ENCODE results near the gene CCDC33.

DNA sequence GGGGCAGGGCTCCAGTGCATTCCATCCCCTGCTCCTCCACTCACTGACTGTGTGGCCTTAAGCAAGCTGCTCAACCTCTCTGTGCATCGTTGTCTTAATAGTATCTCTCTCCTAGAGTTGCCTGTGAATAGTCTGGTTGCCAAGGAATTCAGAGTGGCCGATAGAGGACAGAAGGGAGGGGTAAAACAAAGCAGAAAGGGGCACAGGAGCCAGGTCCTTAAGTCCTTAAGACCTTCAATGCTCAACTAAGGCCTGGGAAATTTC, 145.0 kb downstream of the CCDC33 start:
- TF ChIP-seq, protein P1, sequence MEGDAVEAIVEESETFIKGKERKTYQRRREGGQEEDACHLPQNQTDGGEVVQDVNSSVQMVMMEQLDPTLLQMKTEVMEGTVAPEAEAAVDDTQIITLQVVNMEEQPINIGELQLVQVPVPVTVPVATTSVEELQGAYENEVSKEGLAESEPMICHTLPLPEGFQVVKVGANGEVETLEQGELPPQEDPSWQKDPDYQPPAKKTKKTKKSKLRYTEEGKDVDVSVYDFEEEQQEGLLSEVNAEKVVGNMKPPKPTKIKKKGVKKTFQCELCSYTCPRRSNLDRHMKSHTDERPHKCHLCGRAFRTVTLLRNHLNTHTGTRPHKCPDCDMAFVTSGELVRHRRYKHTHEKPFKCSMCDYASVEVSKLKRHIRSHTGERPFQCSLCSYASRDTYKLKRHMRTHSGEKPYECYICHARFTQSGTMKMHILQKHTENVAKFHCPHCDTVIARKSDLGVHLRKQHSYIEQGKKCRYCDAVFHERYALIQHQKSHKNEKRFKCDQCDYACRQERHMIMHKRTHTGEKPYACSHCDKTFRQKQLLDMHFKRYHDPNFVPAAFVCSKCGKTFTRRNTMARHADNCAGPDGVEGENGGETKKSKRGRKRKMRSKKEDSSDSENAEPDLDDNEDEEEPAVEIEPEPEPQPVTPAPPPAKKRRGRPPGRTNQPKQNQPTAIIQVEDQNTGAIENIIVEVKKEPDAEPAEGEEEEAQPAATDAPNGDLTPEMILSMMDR (IDR thresholded peaks at IDR 0.05): no peak
- no peak for TF ChIP-seq YY1 (IDR thresholded peaks at IDR 0.05; ENCODE audit: low read depth)
